SIG-M5 (cell line): ENCODE results near the gene CRB1.
"Not testable (repeated sequence)": the region's sequence is repeated elsewhere in the genome, so short reads cannot be mapped to it uniquely, and the experiment has no call there.

Source experiments
- DNase-seq: peaks from one replicate; lab custom pipeline; 2025; lab: John Stamatoyannopoulos, UW

CRB1 gene

GRCh38 chr1:197400522-197400902, 132.5 kb downstream of the CRB1 start:
- DNase-seq: no peak

GRCh38 chr1:197402189-197402588, 134.1 kb downstream of the CRB1 start:
- no peak for DNase-seq

- DNase-seq: not testable (repeated sequence)
Measured at GRCh38 chr1:197404774-197405173, 136.7 kb downstream of the CRB1 start.

GRCh38 chr1:197405614-197406013, 137.6 kb downstream of the CRB1 start:
- not testable (repeated sequence) for DNase-seq

- no peak for DNase-seq
Measured at GRCh38 chr1:197413564-197413963, 145.5 kb downstream of the CRB1 start.

- no peak for DNase-seq
Measured at GRCh38 chr1:197415221-197415620, 147.2 kb downstream of the CRB1 start.

GRCh38 chr1:197418693-197419092, 150.6 kb downstream of the CRB1 start:
- no peak for DNase-seq

GRCh38 chr1:197422993-197423392, 154.9 kb downstream of the CRB1 start:
- no peak for DNase-seq

GRCh38 chr1:197424380-197424779, 156.3 kb downstream of the CRB1 start:
- no peak for DNase-seq

GRCh38 chr1:197429372-197429771, 161.3 kb downstream of the CRB1 start:
- DNase-seq: no peak

- no peak for DNase-seq
Measured at GRCh38 chr1:197435224-197435623, 167.2 kb downstream of the CRB1 start.

- DNase-seq: no peak
Measured at GRCh38 chr1:197437601-197438000, 169.5 kb downstream of the CRB1 start.

- no peak for DNase-seq
Measured at GRCh38 chr1:197438010-197438790, 170.1 kb downstream of the CRB1 start.

GRCh38 chr1:197439708-197440280, 171.7 kb downstream of the CRB1 start:
- no peak for DNase-seq

GRCh38 chr1:197440715-197441114, 172.7 kb downstream of the CRB1 start:
- no peak for DNase-seq

- DNase-seq: no peak
Measured at GRCh38 chr1:197441999-197442414, 174.0 kb downstream of the CRB1 start.

GRCh38 chr1:197444755-197445154, 176.7 kb downstream of the CRB1 start:
- no peak for DNase-seq

- no peak for DNase-seq
Measured at GRCh38 chr1:197448121-197448779, 180.2 kb downstream of the CRB1 start.

- DNase-seq: no peak
Measured at GRCh38 chr1:197451381-197451780, 183.3 kb downstream of the CRB1 start.

- DNase-seq: no peak
Measured at GRCh38 chr1:197453376-197454058, 185.5 kb downstream of the CRB1 start.

GRCh38 chr1:197462539-197462938, 194.5 kb downstream of the CRB1 start:
- DNase-seq: no peak

- no peak for DNase-seq
Measured at GRCh38 chr1:197463142-197463541, 195.1 kb downstream of the CRB1 start.

- no peak for DNase-seq
Measured at GRCh38 chr1:197464044-197464443, 196.0 kb downstream of the CRB1 start.
